GM18951 (cell line): ENCODE data around the gene SNORC.

ENCODE experiments used
- POLR2A ChIP-seq: IDR thresholded peaks from 4 replicates; pipeline ENCODE4 v1.6.1; 2011; ENCODE audit warnings: mild to moderate bottlenecking; ENCODE audit not compliant: insufficient read length, insufficient read depth; ENCODE audit errors: extremely low read depth
- in situ Hi-C: fragments of 300-500 bp; cut with MboI; formaldehyde crosslinking; loops from one replicate; pipeline ENCODE4 v1.12.0; 2022; ENCODE audit warnings: low sequenced_read_pairs, mixed read lengths, inconsistent platforms; ENCODE audit not compliant: unreplicated experiment

SNORC gene

DNA sequence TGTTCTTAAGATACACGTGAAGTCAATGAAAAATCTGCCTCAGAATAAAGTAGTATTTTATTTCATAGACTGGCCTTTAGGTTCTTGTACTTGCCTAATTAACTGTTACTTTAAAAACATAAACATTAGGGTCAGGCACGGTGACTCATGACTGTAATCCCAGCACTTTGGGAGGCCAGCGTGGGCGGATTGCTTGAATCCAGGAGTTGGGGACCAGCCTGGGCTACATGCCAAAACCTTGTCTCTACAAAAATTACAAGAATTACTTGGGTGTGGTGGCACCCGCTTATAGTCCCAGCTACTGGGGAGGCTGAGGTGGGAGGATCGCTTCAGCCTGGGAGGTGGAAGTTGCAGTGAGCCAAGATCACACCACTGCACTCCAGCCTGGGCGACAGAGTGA lies 16.0 kb upstream of the SNORC start:
- TF ChIP-seq POLR2A, result no peak
- in situ Hi-C loops, result loop anchor here (10.0 kb wide), 1 partner anchor 401 kb away; the partner anchor contains the start of gene ATG16L1

DNA sequence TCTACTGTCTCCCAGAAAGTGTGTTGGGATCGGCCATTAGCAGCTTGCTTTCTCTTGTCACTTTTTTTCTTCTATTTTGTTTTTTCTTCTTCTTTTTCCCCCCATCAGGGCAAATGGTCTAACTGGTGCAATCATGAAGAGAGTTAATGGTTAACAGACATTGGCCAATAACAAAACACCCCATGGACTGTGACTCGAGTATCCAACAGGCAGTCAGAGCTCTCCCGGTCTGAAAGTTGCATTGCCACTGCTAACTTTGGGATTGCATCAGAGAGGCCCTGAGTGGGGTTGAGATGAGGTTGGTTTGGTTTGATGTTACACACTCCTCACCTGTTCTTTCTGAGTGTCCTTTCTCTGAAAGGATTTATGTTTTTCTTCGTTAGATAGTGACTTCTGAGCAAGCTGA lies 12.9 kb upstream of the SNORC start:
- in situ Hi-C loops, result loop anchor here (10.0 kb wide), 1 partner anchor 398 kb away; the partner anchor contains the start of gene ATG16L1
- no peak for TF ChIP-seq POLR2A

DNA sequence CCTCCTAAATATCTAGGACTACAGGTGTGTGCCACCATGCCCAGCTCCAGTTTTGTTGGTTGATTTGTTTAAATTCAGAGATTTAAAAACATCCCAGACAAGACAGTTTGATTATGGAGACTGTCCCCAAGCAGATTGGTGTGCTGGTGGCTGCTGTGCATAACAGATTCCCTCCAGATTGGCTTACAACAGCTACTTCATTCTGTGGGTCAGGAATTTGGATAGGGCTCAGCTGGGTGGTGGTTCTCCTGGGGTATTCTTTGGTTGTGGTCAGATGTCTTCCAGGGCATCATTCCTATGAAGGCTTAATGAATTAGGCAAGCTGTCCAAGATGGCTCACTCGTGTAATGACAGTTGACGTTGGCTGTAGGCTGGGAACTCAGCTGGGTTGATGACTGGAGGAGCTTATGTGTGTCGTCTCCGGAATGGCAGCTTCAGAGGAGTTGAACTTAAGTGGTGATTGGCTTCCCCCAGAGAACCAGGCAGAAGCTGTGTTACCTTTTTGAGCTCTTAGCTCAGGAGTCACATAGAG lies 10.6 kb upstream of the SNORC start:
- in situ Hi-C loops, result loop anchor here (10.0 kb wide), 1 partner anchor 395 kb away; the partner anchor contains the start of gene ATG16L1
- TF ChIP-seq POLR2A, result no peak

DNA sequence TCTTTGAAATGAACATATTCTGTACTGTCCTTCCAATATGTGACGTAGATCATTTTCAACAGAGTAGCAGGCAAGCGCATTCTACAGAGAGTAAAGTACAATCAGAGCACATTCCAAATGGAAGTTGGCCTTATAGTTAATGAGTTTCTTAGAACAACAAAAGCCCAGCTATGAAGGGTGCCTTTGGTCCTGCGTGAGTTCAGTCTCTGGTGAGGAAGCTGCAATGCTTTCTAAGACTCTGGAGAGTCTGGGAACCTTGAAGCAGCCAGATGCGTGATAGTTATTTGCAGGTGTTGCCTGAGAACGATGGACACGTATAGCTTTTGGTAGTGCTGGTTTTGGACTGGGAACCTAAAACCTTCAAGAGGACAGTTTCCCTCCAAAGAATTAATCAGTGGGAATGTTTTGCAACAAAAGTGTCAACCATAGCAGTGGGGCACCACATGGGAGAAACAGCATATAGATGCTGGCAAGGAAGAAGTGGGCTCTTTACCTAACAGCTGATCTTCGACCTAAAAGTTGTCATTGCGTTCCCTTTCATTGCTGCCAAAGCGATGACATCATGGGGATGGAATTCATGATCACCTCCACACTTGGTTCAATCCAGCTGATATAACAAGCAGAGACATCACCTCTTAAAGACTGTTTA lies 9.3 kb upstream of the SNORC start:
- in situ Hi-C loops, result no loop called here
- no peak for TF ChIP-seq POLR2A

DNA sequence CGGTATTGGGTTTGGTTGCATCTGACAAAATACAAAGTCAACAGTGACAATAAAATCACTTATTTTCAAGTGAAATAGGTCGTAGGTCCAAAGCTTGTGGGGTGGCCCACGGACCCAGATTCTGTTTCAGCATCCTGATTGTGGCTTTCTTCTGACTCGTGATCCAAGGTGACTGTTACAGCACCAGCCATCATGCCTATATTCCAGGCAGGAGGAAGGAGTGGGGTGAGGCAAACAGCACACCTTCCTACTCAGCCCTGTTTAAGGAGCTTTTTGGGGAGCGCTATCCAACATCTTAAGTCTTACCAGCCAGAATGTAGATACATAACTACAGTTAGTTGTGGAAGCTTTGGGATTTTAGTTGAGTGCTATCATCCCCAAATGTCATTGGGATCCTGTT lies 8.7 kb upstream of the SNORC start:
- TF ChIP-seq POLR2A, result no peak
- in situ Hi-C loops, result no loop called here

DNA sequence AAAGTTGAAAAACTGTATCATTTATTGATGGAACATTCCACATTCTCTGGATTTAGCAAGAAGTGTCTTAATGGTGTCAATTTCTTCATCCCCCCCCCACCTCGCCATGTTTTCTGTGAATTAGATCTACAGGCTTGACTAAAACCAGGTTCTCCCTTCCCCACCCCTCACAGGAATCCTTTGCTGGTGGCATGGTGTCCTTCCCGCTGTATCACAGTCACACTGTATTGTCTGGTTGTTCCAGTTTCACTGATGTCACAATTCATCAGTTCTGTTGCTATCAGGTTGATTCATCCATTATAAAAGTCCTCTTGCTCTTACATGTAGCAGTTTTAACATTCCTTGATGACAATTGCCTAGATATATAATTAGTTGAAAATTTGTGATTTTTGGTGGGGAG lies 6.1 kb upstream of the SNORC start:
- no peak for TF ChIP-seq POLR2A
- in situ Hi-C loops, result no loop called here

- in situ Hi-C loops, result no loop called here
- TF ChIP-seq POLR2A, result no peak
Observed at GRCh38 chr2:232865165-232865564, 4.9 kb upstream of the SNORC start.

- in situ Hi-C loops, result no loop called here
- no peak for TF ChIP-seq POLR2A
Observed at GRCh38 chr2:232866104-232866503, 4.0 kb upstream of the SNORC start.

DNA sequence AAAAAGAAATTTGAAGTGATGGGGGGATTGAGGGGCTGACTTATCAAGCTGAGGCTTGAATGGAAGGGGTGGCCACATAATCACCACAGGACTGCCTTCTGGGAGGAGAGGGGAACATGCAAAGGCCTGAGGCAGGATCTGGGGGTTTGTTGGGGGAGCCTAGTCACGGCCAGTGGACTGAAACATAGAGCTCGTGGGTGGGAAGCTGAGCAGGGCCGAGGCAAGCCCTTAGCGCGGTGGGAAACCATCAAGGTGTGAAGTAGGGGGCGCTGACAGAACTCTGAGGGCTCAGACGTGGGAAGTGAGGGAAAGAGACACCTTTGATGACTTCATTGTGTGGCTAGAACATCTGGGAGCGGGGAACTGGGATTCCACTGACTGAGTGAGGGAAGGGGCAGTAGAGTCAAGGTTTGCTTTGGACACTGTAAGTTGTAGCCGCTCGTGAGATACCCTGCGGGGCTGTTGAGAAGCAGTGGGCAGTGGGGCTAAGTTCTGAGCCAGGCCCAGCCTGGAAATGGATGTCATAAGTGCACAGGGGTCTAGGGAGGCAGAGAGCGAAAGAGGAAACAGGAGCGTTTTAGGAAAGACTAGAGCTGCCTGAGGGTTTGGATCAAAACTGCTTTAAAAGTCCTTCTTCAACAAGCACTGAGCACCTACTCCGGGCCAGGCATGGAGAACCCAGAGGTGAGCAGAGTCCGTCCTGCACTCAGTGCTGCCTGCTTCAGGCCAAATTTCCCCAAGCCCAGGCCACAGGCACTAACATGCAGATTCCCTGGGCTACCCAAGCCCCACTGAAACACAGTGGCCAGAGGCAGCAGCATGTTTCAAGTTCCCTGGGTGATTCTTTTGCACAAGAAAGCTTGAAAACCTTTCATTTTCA lies 686 bp upstream of the SNORC start:
- TF ChIP-seq POLR2A, result no peak
- in situ Hi-C loops, result no loop called here

DNA sequence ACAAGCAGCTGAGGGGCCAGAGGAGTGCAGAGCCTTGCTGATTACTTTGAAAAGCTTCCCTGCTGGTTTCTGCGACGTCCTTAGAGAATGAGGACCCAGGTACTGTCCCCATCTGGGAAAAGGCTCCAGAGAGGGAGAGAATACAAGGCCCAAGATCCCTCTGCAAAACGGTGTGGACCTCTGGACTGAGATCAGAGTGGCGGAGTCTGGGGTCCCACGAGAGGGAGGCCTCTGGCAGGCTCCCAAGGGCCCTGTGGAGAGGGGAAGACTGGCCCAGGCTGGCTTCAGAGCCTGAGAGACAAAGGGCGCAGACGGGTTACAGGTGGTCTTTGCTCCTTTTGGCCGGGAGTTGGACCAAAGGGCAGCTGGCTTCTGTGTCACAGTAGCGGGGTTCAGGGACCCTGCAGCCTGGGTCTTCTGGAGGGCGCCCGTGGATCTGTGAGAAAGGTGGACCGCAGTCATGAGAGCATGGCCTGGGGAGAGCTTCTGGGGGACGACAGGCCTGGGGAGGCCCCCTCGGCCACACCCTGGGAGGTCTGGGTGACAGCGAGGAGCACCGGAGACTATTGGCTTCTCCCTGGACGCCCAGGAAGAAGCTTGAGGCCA lies 805 bp downstream of the SNORC start:
- in situ Hi-C loops, result no loop called here
- TF ChIP-seq POLR2A, result no peak

- no peak for TF ChIP-seq POLR2A
- in situ Hi-C loops, result no loop called here
Observed at GRCh38 chr2:232871418-232871834, 1.4 kb downstream of the SNORC start.

- TF ChIP-seq POLR2A, result no peak
- in situ Hi-C loops, result no loop called here
Observed at GRCh38 chr2:232871835-232872736, 2.0 kb downstream of the SNORC start.
